Measurements from ENCODE around the gene MIR17HG. TPM values are rescaled to one million over a fixed set of nuclear protein-coding genes. Genes with fewer than 3 reads are reported as not detected.

Gene MIR17HG
- total RNA-seq, 1 experiment from 2014 or later, result 5.5 TPM

- no TSS peak for BruUV-seq (replicated peaks)
- no peaks in the 10 kb centered on the region for H3K4me1 ChIP-seq (ENCODE audit: insufficient read depth, low read length)
- TF ChIP-seq CTCF (conservative IDR thresholded peaks at IDR 0.05; ENCODE audit: low read depth, low read length), result no peak
- TF ChIP-seq EZH2 (IDR thresholded peaks at IDR 0.05; ENCODE audit: low read length, unreplicated experiment), result no peak
- TF ChIP-seq EZH2phosphoT487 (IDR thresholded peaks at IDR 0.05; ENCODE audit: borderline replicate concordance, low read length), result no peak
- intact Hi-C loops (cut with micrococcal nuclease), result no loop called here
- H3K4me2 ChIP-seq (ENCODE audit: low read length), result no peak overlapping the region
- no peaks in the 10 kb centered on the region for H3K9me3 ChIP-seq (ENCODE audit: low read length)
- H3K79me2 ChIP-seq (ENCODE audit: low read length), result no peaks in the 10 kb centered on the region
- ChIA-PET CTCF (no interaction called here), POLR2A (ENCODE audit: unreplicated experiment) (no interaction called here)
- DNase-seq, result no peak
- no peak overlapping the region for H3K27ac ChIP-seq (ENCODE audit: low read length)
- H3K9me2 ChIP-seq (replicated peaks; ENCODE audit: low read length), result no peaks in the 10 kb centered on the region
- H3F3A ChIP-seq (ENCODE audit: low read length, unreplicated experiment), result no peaks in the 10 kb centered on the region
- H3K36me3 ChIP-seq (ENCODE audit: low read depth, low read length), result no peaks in the 10 kb centered on the region
- H3K4me3 ChIP-seq (ENCODE audit: low read length), result no peak overlapping the region
- no peak overlapping the region for H2AFZ ChIP-seq (ENCODE audit: low read length)
- no peak overlapping the region for H3K9ac ChIP-seq (ENCODE audit: low read length)
- H4K20me1 ChIP-seq (ENCODE audit: low read length), result no peaks in the 10 kb centered on the region
- ATAC-seq, result no peak
- peaks cover 12% of the 10 kb centered on the region for H3K27me3 ChIP-seq (ENCODE audit: low read length)
Measured at GRCh38 chr13:91307887-91308286, 39.6 kb upstream of the MIR17HG start.

- ChIA-PET CTCF (no interaction called here), POLR2A (ENCODE audit: unreplicated experiment) (no interaction called here)
- no peaks in the 10 kb centered on the region for H4K20me1 ChIP-seq (ENCODE audit: low read length)
- intact Hi-C loops (cut with micrococcal nuclease), result no loop called here
- H3K27ac ChIP-seq (ENCODE audit: low read length), result no peak overlapping the region
- H3K79me2 ChIP-seq (ENCODE audit: low read length), result no peaks in the 10 kb centered on the region
- no peaks in the 10 kb centered on the region for H3K9me2 ChIP-seq (replicated peaks; ENCODE audit: low read length)
- peaks cover 16% of the 10 kb centered on the region for H3K27me3 ChIP-seq (ENCODE audit: low read length)
- DNase-seq (peak; percentile 3), ATAC-seq (no peak)
- H2AFZ ChIP-seq (ENCODE audit: low read length), result no peak overlapping the region
- no TSS peak for BruUV-seq (replicated peaks)
- TF ChIP-seq CTCF (conservative IDR thresholded peaks at IDR 0.05; ENCODE audit: low read depth, low read length), result 0 out of 2 replicates have a peak, but pooled peaks have one; percentile 9
- no peak for TF ChIP-seq EZH2phosphoT487 (IDR thresholded peaks at IDR 0.05; ENCODE audit: borderline replicate concordance, low read length)
- H3K9me3 ChIP-seq (ENCODE audit: low read length), result no peaks in the 10 kb centered on the region
- H3K4me1 ChIP-seq (ENCODE audit: insufficient read depth, low read length), result no peaks in the 10 kb centered on the region
- H3K4me2 ChIP-seq (ENCODE audit: low read length), result no peak overlapping the region
- H3K36me3 ChIP-seq (ENCODE audit: low read depth, low read length), result no peaks in the 10 kb centered on the region
- no peaks in the 10 kb centered on the region for H3F3A ChIP-seq (ENCODE audit: low read length, unreplicated experiment)
- H3K4me3 ChIP-seq (ENCODE audit: low read length), result no peak overlapping the region
- no peak overlapping the region for H3K9ac ChIP-seq (ENCODE audit: low read length)
Measured at GRCh38 chr13:91308299-91308698, 39.2 kb upstream of the MIR17HG start.

GRCh38 chr13:91311491-91311890 lies 36.0 kb upstream of the MIR17HG start:
- H2AFZ ChIP-seq (ENCODE audit: low read length), result no peak overlapping the region
- H3K4me2 ChIP-seq (ENCODE audit: low read length), result no peak overlapping the region
- no peaks in the 10 kb centered on the region for H4K20me1 ChIP-seq (ENCODE audit: low read length)
- intact Hi-C loops (cut with micrococcal nuclease), result loop anchor here (5.0 kb wide), 2 partner anchors 36 to 91 kb away; partner anchors contain the start of gene MIR17HG
- no TSS peak for BruUV-seq (replicated peaks)
- TF ChIP-seq EZH2 (IDR thresholded peaks at IDR 0.05; ENCODE audit: low read length, unreplicated experiment) (no peak), CTCF (conservative IDR thresholded peaks at IDR 0.05; ENCODE audit: low read depth, low read length) (no peak), EZH2phosphoT487 (IDR thresholded peaks at IDR 0.05; ENCODE audit: borderline replicate concordance, low read length) (no peak)
- H3K27me3 ChIP-seq (ENCODE audit: low read length), result peaks cover 41% of the 10 kb centered on the region
- H3K27ac ChIP-seq (ENCODE audit: low read length), result no peak overlapping the region
- no peaks in the 10 kb centered on the region for H3K79me2 ChIP-seq (ENCODE audit: low read length)
- H3K9me2 ChIP-seq (replicated peaks; ENCODE audit: low read length), result no peaks in the 10 kb centered on the region
- no peaks in the 10 kb centered on the region for H3K4me1 ChIP-seq (ENCODE audit: insufficient read depth, low read length)
- H3K36me3 ChIP-seq (ENCODE audit: low read depth, low read length), result no peaks in the 10 kb centered on the region
- POLR2A ChIA-PET (ENCODE audit: unreplicated experiment), result no interaction called here
- DNase-seq (no peak), ATAC-seq (no peak)
- no peaks in the 10 kb centered on the region for H3F3A ChIP-seq (ENCODE audit: low read length, unreplicated experiment)
- no peak overlapping the region for H3K4me3 ChIP-seq (ENCODE audit: low read length)
- CTCF ChIA-PET, result no interaction called here
- no peak overlapping the region for H3K9ac ChIP-seq (ENCODE audit: low read length)
- no peaks in the 10 kb centered on the region for H3K9me3 ChIP-seq (ENCODE audit: low read length)
